Mesothelial cell of epicardium (in vitro differentiated cells): Measurements from ENCODE around the gene INPP1. TPM values are rescaled to one million over a fixed set of nuclear protein-coding genes. Genes with fewer than 3 reads are reported as not detected.
A peak's percentile ranks its signal among the peaks of the same experiment; 100 is the strongest.
"Not testable (repeated sequence)": the region's sequence is repeated elsewhere in the genome, so short reads cannot be mapped to it uniquely, and the experiment has no call there.

Experiments
- DNase-seq, 2 experiments: peaks; one replicate each; pipeline ENCODE4 v3.0.0; 2021; ENCODE audit warnings: low spot score in 2 of 2; ENCODE audit not compliant: unreplicated experiment in 2 of 2
- H3K27ac Mint-ChIP-seq: 2 replicates; pipeline ENCODE4 v1.8.0; 2021; ENCODE audit warnings: mixed read lengths
- H3K27me3 Mint-ChIP-seq: 2 replicates; pipeline ENCODE4 v1.8.0; 2021; ENCODE audit warnings: low read depth, mixed read lengths
- H3K36me3 Mint-ChIP-seq: 2 replicates; pipeline ENCODE4 v1.8.0; 2021; ENCODE audit warnings: mixed read lengths
- H3K4me1 Mint-ChIP-seq: 2 replicates; pipeline ENCODE4 v1.8.0; 2021; ENCODE audit warnings: mixed read lengths
- H3K4me3 Mint-ChIP-seq: 2 replicates; pipeline ENCODE4 v1.8.0; 2021; ENCODE audit warnings: mild to moderate bottlenecking, moderate library complexity, mixed read lengths
- H3K9me3 Mint-ChIP-seq: 2 replicates; pipeline ENCODE4 v1.8.0; 2021; ENCODE audit warnings: mixed read lengths
- total RNA-seq: library from RNA; stranded (reverse); gene quantifications from 3 replicates; pipeline ENCODE4 v1.2.1, GENCODE V29; 2021
- TF ChIP-seq, protein P1 (sequence below): fragments of 200-600 bp; sonication (generic); IDR thresholded peaks from one replicate; pipeline ENCODE4 v1.5.0; 2021; ENCODE audit warnings: antibody characterized with exemption; ENCODE audit not compliant: unreplicated experiment

INPP1 gene
- total RNA-seq, 1 donor from 2014 or later, result 18.4 TPM

DNA sequence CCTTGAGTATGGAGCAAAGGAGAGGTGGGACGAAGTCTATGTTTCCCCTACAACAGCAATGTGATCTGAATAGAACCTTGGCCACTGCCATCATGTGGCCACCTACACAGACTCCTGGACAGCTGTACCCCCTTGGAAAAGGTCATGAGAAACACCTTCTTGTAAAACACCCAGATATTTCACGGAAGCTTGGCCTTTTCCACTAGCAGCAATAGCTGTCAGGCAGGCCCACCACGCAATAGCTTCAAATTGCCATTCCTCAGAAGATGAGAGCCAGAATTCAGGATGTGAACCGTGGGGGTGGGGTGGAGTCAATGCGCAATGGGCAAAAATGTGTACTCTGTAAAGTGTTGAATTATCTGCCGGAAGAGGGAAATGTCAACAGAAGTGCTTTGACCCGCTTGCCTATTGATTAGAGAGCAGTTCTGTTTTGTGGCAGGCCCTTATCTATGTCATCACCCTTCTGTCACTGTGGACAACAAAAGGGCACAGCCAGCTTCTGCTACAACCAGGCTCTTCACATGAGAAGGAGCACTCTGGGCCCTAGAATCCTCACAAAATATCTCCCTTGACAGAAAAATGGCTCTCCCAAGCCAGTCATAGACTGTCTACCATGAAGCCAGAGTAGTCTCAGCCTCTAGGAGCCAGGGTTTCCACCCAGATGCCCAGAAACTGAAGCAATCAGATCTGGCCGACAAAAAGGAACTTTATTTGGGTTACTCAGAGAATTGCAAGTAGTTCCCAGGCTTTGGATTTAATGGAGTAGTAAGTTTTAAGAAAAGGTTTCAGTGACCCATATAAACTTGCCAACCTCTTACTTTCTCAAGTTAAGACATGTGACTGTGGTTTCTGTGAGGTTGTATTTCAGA is 9.5 kb downstream of the INPP1 start:
- DNase-seq, result no peak
- Mint-ChIP-seq H3K36me3 (no peaks in the 10 kb centered on the region), H3K27me3 (no peaks in the 10 kb centered on the region), H3K27ac (peak overlapping the region; percentile 78), H3K4me3 (no peak overlapping the region), H3K4me1 (peaks cover 42% of the 10 kb centered on the region), H3K9me3 (no peaks in the 10 kb centered on the region)
- TF ChIP-seq, protein P1, sequence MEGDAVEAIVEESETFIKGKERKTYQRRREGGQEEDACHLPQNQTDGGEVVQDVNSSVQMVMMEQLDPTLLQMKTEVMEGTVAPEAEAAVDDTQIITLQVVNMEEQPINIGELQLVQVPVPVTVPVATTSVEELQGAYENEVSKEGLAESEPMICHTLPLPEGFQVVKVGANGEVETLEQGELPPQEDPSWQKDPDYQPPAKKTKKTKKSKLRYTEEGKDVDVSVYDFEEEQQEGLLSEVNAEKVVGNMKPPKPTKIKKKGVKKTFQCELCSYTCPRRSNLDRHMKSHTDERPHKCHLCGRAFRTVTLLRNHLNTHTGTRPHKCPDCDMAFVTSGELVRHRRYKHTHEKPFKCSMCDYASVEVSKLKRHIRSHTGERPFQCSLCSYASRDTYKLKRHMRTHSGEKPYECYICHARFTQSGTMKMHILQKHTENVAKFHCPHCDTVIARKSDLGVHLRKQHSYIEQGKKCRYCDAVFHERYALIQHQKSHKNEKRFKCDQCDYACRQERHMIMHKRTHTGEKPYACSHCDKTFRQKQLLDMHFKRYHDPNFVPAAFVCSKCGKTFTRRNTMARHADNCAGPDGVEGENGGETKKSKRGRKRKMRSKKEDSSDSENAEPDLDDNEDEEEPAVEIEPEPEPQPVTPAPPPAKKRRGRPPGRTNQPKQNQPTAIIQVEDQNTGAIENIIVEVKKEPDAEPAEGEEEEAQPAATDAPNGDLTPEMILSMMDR, result no peak

DNA sequence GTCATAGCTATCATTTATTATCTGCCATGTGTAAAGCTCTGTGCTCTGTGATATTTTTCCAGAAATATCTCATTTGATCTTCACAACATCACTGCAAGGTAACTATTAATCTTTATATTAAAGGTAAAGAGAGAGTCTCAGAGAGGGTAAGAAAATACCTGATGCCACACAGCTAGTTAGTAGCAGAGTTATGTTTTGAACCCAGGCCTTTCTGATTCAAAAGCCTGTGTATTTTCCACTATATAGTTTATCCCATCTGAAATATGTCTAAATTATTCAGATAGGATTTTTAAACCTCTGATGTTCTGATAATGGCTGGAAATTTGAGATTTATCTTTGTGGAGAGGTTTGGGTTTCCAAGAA is 10.1 kb downstream of the INPP1 start:
- Mint-ChIP-seq H3K27ac (peak overlapping the region; percentile 78), H3K9me3 (no peaks in the 10 kb centered on the region), H3K27me3 (no peaks in the 10 kb centered on the region), H3K36me3 (no peaks in the 10 kb centered on the region), H3K4me1 (peaks cover 44% of the 10 kb centered on the region), H3K4me3 (no peak overlapping the region)
- TF ChIP-seq, protein P1, result no peak
- no peak for DNase-seq

DNA sequence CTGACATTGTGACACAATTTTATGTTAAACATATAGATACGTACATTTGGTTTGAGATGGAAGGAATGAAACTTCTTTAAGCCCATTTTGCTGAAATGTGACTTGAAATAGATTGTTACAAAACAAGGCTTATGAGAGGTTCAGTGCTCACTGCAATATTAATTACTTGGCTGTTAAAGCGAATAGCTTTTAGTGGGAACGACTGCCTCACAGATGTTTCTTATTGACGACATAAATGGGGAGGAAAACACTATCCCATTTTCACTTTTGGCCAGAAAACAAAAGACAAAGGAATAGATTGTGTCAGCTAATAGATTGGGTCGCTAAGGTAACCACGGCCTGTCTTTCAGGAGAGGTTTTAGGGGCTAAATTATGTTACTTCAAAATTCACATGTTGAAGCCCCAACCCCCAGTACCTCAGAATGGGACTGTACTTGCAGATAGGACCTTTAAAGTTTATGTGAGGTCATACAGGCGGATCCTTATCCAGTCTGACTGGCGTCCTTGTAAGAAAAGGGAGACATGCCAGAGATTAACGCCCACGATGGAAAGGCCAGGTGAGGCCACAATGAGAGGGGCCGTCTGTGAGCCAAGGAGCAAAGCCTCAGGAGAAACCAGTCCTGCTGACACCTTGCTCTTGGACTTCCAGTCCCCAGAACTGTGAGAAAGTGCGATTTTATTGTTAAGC is 10.8 kb downstream of the INPP1 start:
- no peak for DNase-seq
- Mint-ChIP-seq H3K4me1 (peaks cover 50% of the 10 kb centered on the region), H3K27me3 (no peaks in the 10 kb centered on the region), H3K4me3 (no peak overlapping the region), H3K36me3 (no peaks in the 10 kb centered on the region), H3K27ac (peak overlapping the region; percentile 75), H3K9me3 (no peaks in the 10 kb centered on the region)
- TF ChIP-seq, protein P1, result no peak

DNA sequence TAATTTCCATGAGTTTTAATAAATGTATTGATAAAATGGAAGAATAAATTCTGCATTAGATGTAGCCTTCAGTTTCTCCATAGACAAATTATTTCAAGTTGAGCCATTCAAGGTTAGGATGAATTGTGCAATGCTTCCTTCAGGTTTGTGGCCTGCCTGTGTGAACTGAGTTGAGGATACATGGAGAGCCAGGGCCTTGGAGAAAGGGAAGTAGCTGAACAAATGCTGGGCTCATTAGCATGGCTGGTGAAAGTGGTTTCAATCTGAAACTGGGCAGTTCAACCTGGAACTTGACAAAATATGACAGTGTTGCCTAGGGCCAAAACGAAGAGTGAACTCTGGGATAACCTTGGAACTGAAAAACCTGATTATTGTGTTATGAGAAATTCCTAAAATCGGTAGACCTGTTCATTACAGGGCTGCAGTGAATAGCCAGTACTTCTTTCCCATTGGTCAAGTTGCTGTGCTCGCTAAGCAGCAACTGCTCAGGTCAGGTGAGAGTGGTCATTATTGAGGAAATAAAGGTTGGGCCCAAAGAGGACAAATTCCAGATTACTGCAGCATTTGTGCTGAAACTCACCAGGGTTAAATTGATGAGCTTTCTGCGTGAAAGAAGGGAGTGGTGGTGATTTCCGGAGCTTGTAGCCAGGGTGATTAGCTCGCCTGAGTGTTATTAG is 12.7 kb downstream of the INPP1 start:
- Mint-ChIP-seq H3K4me1 (peaks cover 63% of the 10 kb centered on the region), H3K27me3 (no peaks in the 10 kb centered on the region), H3K9me3 (no peaks in the 10 kb centered on the region), H3K4me3 (no peak overlapping the region), H3K36me3 (no peaks in the 10 kb centered on the region), H3K27ac (peak overlapping the region; percentile 43)
- TF ChIP-seq, protein P1, result no peak
- DNase-seq, result no peak

DNA sequence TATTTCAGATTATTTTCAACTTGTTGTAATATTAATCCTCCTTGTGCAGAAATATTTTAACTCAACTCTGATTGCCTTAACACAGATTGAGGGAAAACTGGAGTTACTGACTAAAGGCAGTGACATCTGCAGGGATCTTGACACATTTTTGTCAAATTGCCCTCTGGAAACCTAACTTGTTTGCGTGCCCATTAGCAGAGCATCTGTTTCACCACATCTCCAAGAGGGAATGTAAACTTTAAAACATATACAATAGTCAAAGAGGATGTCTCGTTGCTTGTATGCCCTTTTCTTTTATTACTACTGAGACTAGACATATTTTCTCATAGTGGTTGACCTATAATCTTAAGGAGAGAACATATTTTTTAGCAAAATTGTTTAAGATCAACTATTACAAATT is 14.2 kb downstream of the INPP1 start:
- no peak for DNase-seq
- no peaks in the 10 kb centered on the region for H3K27me3 Mint-ChIP-seq
- no peak overlapping the region for H3K4me3 Mint-ChIP-seq
- TF ChIP-seq, protein P1, result no peak
- no peaks in the 10 kb centered on the region for H3K9me3 Mint-ChIP-seq
- H3K27ac Mint-ChIP-seq, result peak overlapping the region; percentile 85
- peaks cover 57% of the 10 kb centered on the region for H3K4me1 Mint-ChIP-seq
- no peaks in the 10 kb centered on the region for H3K36me3 Mint-ChIP-seq

DNA sequence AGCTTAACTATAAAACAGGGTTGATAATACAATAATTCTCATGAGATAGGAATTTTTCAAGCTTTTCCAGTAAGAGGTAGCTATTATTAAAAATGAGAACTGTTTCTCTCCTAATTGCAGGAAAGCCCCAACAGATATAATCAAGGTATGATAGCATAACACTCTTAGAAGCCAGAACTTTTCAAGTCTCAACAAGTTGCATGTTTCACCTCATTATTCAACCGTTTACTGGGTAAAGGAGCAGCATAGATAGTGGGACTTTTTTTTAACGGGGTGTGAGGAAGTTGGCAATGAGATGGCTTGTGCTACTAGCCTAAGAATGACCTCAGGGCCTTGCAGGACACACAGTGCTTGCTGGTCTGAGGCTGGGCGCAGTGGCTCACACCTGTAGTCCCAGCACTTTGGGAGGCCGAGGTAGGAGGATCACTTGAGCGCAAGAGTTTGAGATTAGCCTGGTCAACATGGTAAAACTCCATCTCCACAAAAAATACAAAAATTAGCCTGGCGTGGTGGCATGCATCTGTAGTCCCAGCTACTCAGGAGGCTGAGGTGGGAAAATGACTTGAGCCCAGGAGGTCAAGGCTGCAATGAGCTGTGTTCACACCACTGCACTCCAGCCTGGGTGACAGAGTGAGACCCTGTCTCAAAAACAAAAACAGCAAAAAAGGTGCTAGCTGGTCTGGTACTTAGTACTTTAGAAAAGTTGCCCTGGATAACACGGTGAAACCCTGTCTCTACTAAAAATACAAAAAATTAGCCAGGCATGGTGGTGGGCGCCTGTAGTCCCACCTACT is 15.5 kb downstream of the INPP1 start:
- peaks cover 47% of the 10 kb centered on the region for H3K4me1 Mint-ChIP-seq
- not testable (repeated sequence) for H3K9me3 Mint-ChIP-seq, H3K27me3 Mint-ChIP-seq, DNase-seq, H3K36me3 Mint-ChIP-seq, H3K4me3 Mint-ChIP-seq
- peak overlapping the region; percentile 76 for H3K27ac Mint-ChIP-seq
